Stimulated activated CD4-positive, alpha-beta T cell treated with anti-CD3 and anti-CD28 coated beads, Interleukin-15, amount 100 ng/mL, for 48 hours (primary cell): ENCODE results near the gene PFN1.
"Not testable (repeated sequence)": the region's sequence is repeated elsewhere in the genome, so short reads cannot be mapped to it uniquely, and the experiment has no call there.

ENCODE experiments used
- DNase-seq, 2 donors: peaks; one replicate each; pipeline ENCODE4 v3.0.0-alpha.2; 2020; ENCODE audit warnings: low read depth in 2 of 2

Gene PFN1

GRCh38 chr17:4945176-4945943 lies 3.0 kb downstream of the PFN1 start:
- DNase-seq, result peak; percentile 78 to 86

GRCh38 chr17:4944554-4945175 lies 3.7 kb downstream of the PFN1 start:
- no peak for DNase-seq

GRCh38 chr17:4944163-4944553 lies 4.2 kb downstream of the PFN1 start:
- DNase-seq, result peak in 1 of 2 donors; percentile 47

GRCh38 chr17:4942760-4943508 lies 5.4 kb downstream of the PFN1 start:
- DNase-seq, result no peak

GRCh38 chr17:4941319-4941610 lies 7.1 kb downstream of the PFN1 start:
- no peak for DNase-seq

GRCh38 chr17:4940555-4941318 lies 7.6 kb downstream of the PFN1 start:
- DNase-seq, result no peak

GRCh38 chr17:4939796-4940554 lies 8.4 kb downstream of the PFN1 start, which contains the start of the genes RNF167 and SLC25A11:
Gene RNF167 (plus strand): TSS chr17:4940268. CDS start chr17:4940910, 642 bp downstream.
Gene SLC25A11 (minus strand): TSS chr17:4940046. CDS start chr17:4939910, 136 bp downstream.
- DNase-seq, result peak; percentile 94 to 97

GRCh38 chr17:4939546-4939795 lies 8.9 kb downstream of the PFN1 start:
- no peak for DNase-seq

GRCh38 chr17:4938688-4939545 lies 9.4 kb downstream of the PFN1 start:
- no peak for DNase-seq

- no peak for DNase-seq
Observed at GRCh38 chr17:4938069-4938491, 10.2 kb downstream of the PFN1 start.

- DNase-seq, result no peak
Observed at GRCh38 chr17:4937553-4937952, 10.8 kb downstream of the PFN1 start.

GRCh38 chr17:4936436-4936835 lies 11.9 kb downstream of the PFN1 start:
- DNase-seq, result no peak

GRCh38 chr17:4935650-4936049 lies 12.7 kb downstream of the PFN1 start:
- DNase-seq, result no peak

GRCh38 chr17:4934173-4934979 lies 14.0 kb downstream of the PFN1 start:
- no peak for DNase-seq

- no peak for DNase-seq
Observed at GRCh38 chr17:4933646-4934045, 14.7 kb downstream of the PFN1 start.

- DNase-seq, result no peak
Observed at GRCh38 chr17:4932756-4933155, 15.6 kb downstream of the PFN1 start.

GRCh38 chr17:4931963-4932362 lies 16.4 kb downstream of the PFN1 start, which contains the start of gene GP1BA:
Gene GP1BA (plus strand): TSS chr17:4932277. CDS start chr17:4932605, 328 bp downstream.
- DNase-seq, result no peak

- no peak for DNase-seq
Observed at GRCh38 chr17:4928881-4929280, 19.4 kb downstream of the PFN1 start.

- DNase-seq, result not testable (repeated sequence)
Observed at GRCh38 chr17:4926577-4927335, 21.6 kb downstream of the PFN1 start.
